Adrenal gland (tissue), 5 donors: ENCODE results near the gene ULK3.

ENCODE experiments used
- CTCF ChIP-seq, 6 experiments: fragments of 450-650 bp in 4 of 6; fragments of 200-600 bp in 2 of 6; sonication (generic) in 1 of 6; IDR thresholded peaks; 1 replicate in 5 of 6; 2 replicates in 1 of 6; pipeline versions ENCODE4 v1.5.1 to v1.8.0; 2016 to 2021; ENCODE audit warnings: antibody characterized with exemption in 6 of 6, mild to moderate bottlenecking in 2 of 6, moderate library complexity in 1 of 6
- POLR2A ChIP-seq, 2 donors: fragments of 450-650 bp; IDR thresholded peaks; one replicate each; pipeline ENCODE4 v1.6.1; 2017; ENCODE audit warnings: antibody characterized with exemption in 2 of 2, mild to moderate bottlenecking in 2 of 2, moderate library complexity in 1 of 2
- donor health status: DM: no; HTN: no; CAD: no.

- TF ChIP-seq CTCF (IDR thresholded peaks at IDR 0.05) (no peak), POLR2A (IDR thresholded peaks at IDR 0.05) (no peak)
These were observed 21.2 kb downstream of the ULK3 start for GRCh38 chr15:74821790-74822158.
